ENCODE results near the gene DCN.

The DCN gene

GRCh38 chr12:91185421-91185820, 2.8 kb upstream of the DCN start:
- no peak for ATAC-seq (ENCODE audit: insufficient read depth, low read depth)
- DNase-seq: no peak
- Histone ChIP-seq H3K9ac (ENCODE audit: low read depth, low read length) (no peak overlapping the region), H3K79me2 (ENCODE audit: insufficient read depth, low read length) (no peaks in the 10 kb centered on the region), H3K27ac (ENCODE audit: low read length) (no peak overlapping the region), H3K27me3 (ENCODE audit: insufficient read depth, low read length, poor library complexity) (peaks cover 3% of the 10 kb centered on the region), H3K36me3 (ENCODE audit: insufficient read depth, low read length) (no peaks in the 10 kb centered on the region), H3K4me1 (ENCODE audit: insufficient read depth, low read length) (no peaks in the 10 kb centered on the region), H4K20me1 (ENCODE audit: insufficient read depth, low read length) (no peaks in the 10 kb centered on the region), H3K4me2 (ENCODE audit: insufficient read depth, low read length) (no peak overlapping the region), H3K4me3 (ENCODE audit: low read depth in 1 of 2, low read length in 2 of 2) (no peak overlapping the region), H2AFZ (ENCODE audit: low read depth, low read length) (no peak overlapping the region), H3K9me3 (ENCODE audit: insufficient read depth, low read length, severe bottlenecking) (no peaks in the 10 kb centered on the region)
- TF ChIP-seq EZH2 (IDR thresholded peaks at IDR 0.05; ENCODE audit: borderline replicate concordance, low read depth, low read length, severe bottlenecking): no peak

- no peak overlapping the region for H3K27ac ChIP-seq (ENCODE audit: low read length)
- H3K79me2 ChIP-seq (ENCODE audit: insufficient read depth, low read length): no peaks in the 10 kb centered on the region
- no peaks in the 10 kb centered on the region for H3K4me1 ChIP-seq (ENCODE audit: insufficient read depth, low read length)
- no peaks in the 10 kb centered on the region for H3K36me3 ChIP-seq (ENCODE audit: insufficient read depth, low read length)
- no peak overlapping the region for H2AFZ ChIP-seq (ENCODE audit: low read depth, low read length)
- no peak overlapping the region for H3K4me2 ChIP-seq (ENCODE audit: insufficient read depth, low read length)
- no peak overlapping the region for H3K4me3 ChIP-seq (ENCODE audit: low read depth in 1 of 2, low read length in 2 of 2)
- H3K9me3 ChIP-seq (ENCODE audit: insufficient read depth, low read length, severe bottlenecking): no peaks in the 10 kb centered on the region
- TF ChIP-seq CTCF (IDR thresholded peaks at IDR 0.05; ENCODE audit: borderline replicate concordance, extremely low read depth, low read length, poor library complexity, severe bottlenecking): no peak
- no peak for TF ChIP-seq EZH2 (IDR thresholded peaks at IDR 0.05; ENCODE audit: borderline replicate concordance, low read depth, low read length, severe bottlenecking)
- H4K20me1 ChIP-seq (ENCODE audit: insufficient read depth, low read length): no peaks in the 10 kb centered on the region
- peaks cover 3% of the 10 kb centered on the region for H3K27me3 ChIP-seq (ENCODE audit: insufficient read depth, low read length, poor library complexity)
- ATAC-seq (ENCODE audit: insufficient read depth, low read depth) (no peak), DNase-seq (no peak)
- no peak overlapping the region for H3K9ac ChIP-seq (ENCODE audit: low read depth, low read length)
Observed at GRCh38 chr12:91183551-91183950, 934 bp upstream of the DCN start.

- Histone ChIP-seq H3K4me3 (ENCODE audit: low read depth in 1 of 2, low read length in 2 of 2) (no peak overlapping the region), H3K27ac (ENCODE audit: low read length) (no peak overlapping the region), H3K36me3 (ENCODE audit: insufficient read depth, low read length) (no peaks in the 10 kb centered on the region), H2AFZ (ENCODE audit: low read depth, low read length) (no peak overlapping the region), H3K79me2 (ENCODE audit: insufficient read depth, low read length) (no peaks in the 10 kb centered on the region), H3K4me2 (ENCODE audit: insufficient read depth, low read length) (no peak overlapping the region), H3K9ac (ENCODE audit: low read depth, low read length) (no peak overlapping the region), H3K9me3 (ENCODE audit: insufficient read depth, low read length, severe bottlenecking) (no peaks in the 10 kb centered on the region), H4K20me1 (ENCODE audit: insufficient read depth, low read length) (no peaks in the 10 kb centered on the region), H3K27me3 (ENCODE audit: insufficient read depth, low read length, poor library complexity) (peaks cover 3% of the 10 kb centered on the region), H3K4me1 (ENCODE audit: insufficient read depth, low read length) (no peaks in the 10 kb centered on the region)
- no peak for ATAC-seq (ENCODE audit: insufficient read depth, low read depth)
- no peak for DNase-seq
- TF ChIP-seq CTCF (IDR thresholded peaks at IDR 0.05; ENCODE audit: borderline replicate concordance, extremely low read depth, low read length, poor library complexity, severe bottlenecking): no peak
- TF ChIP-seq EZH2 (IDR thresholded peaks at IDR 0.05; ENCODE audit: borderline replicate concordance, low read depth, low read length, severe bottlenecking): no peak
Observed at GRCh38 chr12:91180582-91181395, 1.8 kb downstream of the DCN start.

- Histone ChIP-seq H3K4me1 (ENCODE audit: insufficient read depth, low read length) (no peaks in the 10 kb centered on the region), H3K27me3 (ENCODE audit: insufficient read depth, low read length, poor library complexity) (peaks cover 3% of the 10 kb centered on the region), H3K27ac (ENCODE audit: low read length) (no peak overlapping the region), H3K9ac (ENCODE audit: low read depth, low read length) (no peak overlapping the region), H3K79me2 (ENCODE audit: insufficient read depth, low read length) (no peaks in the 10 kb centered on the region), H3K36me3 (ENCODE audit: insufficient read depth, low read length) (no peaks in the 10 kb centered on the region), H3K9me3 (ENCODE audit: insufficient read depth, low read length, severe bottlenecking) (no peaks in the 10 kb centered on the region), H2AFZ (ENCODE audit: low read depth, low read length) (no peak overlapping the region), H3K4me2 (ENCODE audit: insufficient read depth, low read length) (no peak overlapping the region), H4K20me1 (ENCODE audit: insufficient read depth, low read length) (no peaks in the 10 kb centered on the region), H3K4me3 (ENCODE audit: low read depth in 1 of 2, low read length in 2 of 2) (no peak overlapping the region)
- ATAC-seq (ENCODE audit: insufficient read depth, low read depth) (no peak), DNase-seq (no peak)
- no peak for TF ChIP-seq CTCF (IDR thresholded peaks at IDR 0.05; ENCODE audit: borderline replicate concordance, extremely low read depth, low read length, poor library complexity, severe bottlenecking)
- TF ChIP-seq EZH2 (IDR thresholded peaks at IDR 0.05; ENCODE audit: borderline replicate concordance, low read depth, low read length, severe bottlenecking): no peak
Observed at GRCh38 chr12:91179966-91180561, 2.6 kb downstream of the DCN start.
